GM23248 (cell line): Measurements from ENCODE around the gene ZNF224. TPM values are rescaled to one million over a fixed set of nuclear protein-coding genes. Genes with fewer than 3 reads are reported as not detected.

Source experiments
- DNase-seq: peaks from one replicate; pipeline ENCODE4 v3.0.0-alpha.2; 2015
- H2AFZ ChIP-seq: fragments of 200-600 bp; sonication (generic); 2 replicates; pipeline ENCODE4 v1.6.1; 2016; ENCODE audit warnings: antibody characterized with exemption
- H3F3A ChIP-seq: fragments of 200-600 bp; sonication (generic); 2 replicates; pipeline ENCODE4 v1.6.1; 2016; ENCODE audit warnings: mild to moderate bottlenecking, antibody characterized with exemption, mixed run types; ENCODE audit not compliant: insufficient read depth
- H3K27ac ChIP-seq: fragments of 200-600 bp; sonication (generic); 2 replicates; pipeline ENCODE4 v1.5.1; 2016; ENCODE audit warnings: mild to moderate bottlenecking
- H3K27me3 ChIP-seq: fragments of 200-600 bp; sonication (generic); replicated peaks from 2 replicates; pipeline ENCODE4 v1.6.1; 2016; ENCODE audit warnings: mild to moderate bottlenecking; ENCODE audit not compliant: insufficient read depth
- H3K36me3 ChIP-seq: fragments of 200-600 bp; sonication (generic); 2 replicates; pipeline ENCODE4 v1.6.1; 2016; ENCODE audit warnings: low read depth, mild to moderate bottlenecking
- H3K4me1 ChIP-seq: fragments of 200-600 bp; sonication (generic); 2 replicates; pipeline ENCODE4 v1.6.1; 2016; ENCODE audit warnings: mild to moderate bottlenecking; ENCODE audit not compliant: insufficient read depth
- H3K4me2 ChIP-seq: fragments of 200-600 bp; sonication (generic); one replicate; pipeline ENCODE4 v1.6.1; 2016; ENCODE audit warnings: mild to moderate bottlenecking; ENCODE audit not compliant: unreplicated experiment
- H3K4me3 ChIP-seq: fragments of 200-600 bp; sonication (generic); 2 replicates; pipeline ENCODE4 v1.5.1; 2016; ENCODE audit warnings: mild to moderate bottlenecking
- H3K79me2 ChIP-seq: fragments of 200-600 bp; sonication (generic); 2 replicates; pipeline ENCODE4 v1.6.1; 2016; ENCODE audit warnings: mild to moderate bottlenecking; ENCODE audit not compliant: insufficient read depth
- H3K9ac ChIP-seq: fragments of 200-600 bp; sonication (generic); 2 replicates; pipeline ENCODE4 v1.6.1; 2016; ENCODE audit warnings: mild to moderate bottlenecking
- H3K9me2 ChIP-seq: fragments of 200-600 bp; sonication (generic); 2 replicates; pipeline ENCODE4 v1.6.1; 2016; ENCODE audit warnings: mixed run types, mild to moderate bottlenecking, moderate library complexity; ENCODE audit not compliant: insufficient read depth
- H3K9me3 ChIP-seq: fragments of 200-600 bp; sonication (generic); one replicate; pipeline ENCODE4 v1.6.1; 2017; ENCODE audit warnings: low read depth
- H4K20me1 ChIP-seq: fragments of 200-600 bp; sonication (generic); 2 replicates; pipeline ENCODE4 v1.6.0; 2016; ENCODE audit not compliant: insufficient read depth
- EZH2 ChIP-seq: fragments of 200-600 bp; sonication (generic); IDR thresholded peaks from 2 replicates; pipeline ENCODE4 v1.6.1; 2018; ENCODE audit warnings: antibody characterized with exemption, mild to moderate bottlenecking; ENCODE audit not compliant: insufficient read depth, poor library complexity, severe bottlenecking
- EZH2phosphoT487 ChIP-seq: fragments of 200-600 bp; sonication (generic); IDR thresholded peaks from 2 replicates; pipeline ENCODE4 v1.6.1; 2018; ENCODE audit warnings: antibody characterized with exemption, moderate library complexity, mild to moderate bottlenecking, low read depth; ENCODE audit not compliant: insufficient read depth
- WGBS, 2 experiments: methylation state at CpG; one replicate each; pipeline ENCODE4 v1.1.6; 2015 to 2017; ENCODE audit warnings: low lambda C conversion rate in 2 of 2, low coverage in 1 of 2; ENCODE audit errors: missing lambda C conversion rate in 2 of 2; 5-methylcytosine and 5-hydroxymethylcytosine counted together
- in situ Hi-C: fragments of 300-500 bp; cut with MboI; formaldehyde crosslinking; loops from 2 replicates; pipeline ENCODE4 v1.15.0; 2020
- polyA plus RNA-seq: library from polyadenylated mRNA; unstranded; fragments of >200 nt; fragmentation: Nextera tagmentation; extraction: Ambion mirVana; gene quantifications from 2 replicates; pipeline ENCODE4 v1.2.1, GENCODE V29; 2016
- total RNA-seq: library from RNA; depleted of rRNA; stranded (reverse); fragments of >200 nt; shearing (Covaris generic); gene quantifications from 2 replicates; pipeline ENCODE4 v1.2.3, GENCODE V29; 2014; rRNA removed

The ZNF224 gene
- total RNA-seq (15.6 and 19.2 TPM in 2 replicates), polyA plus RNA-seq (9.4 and 11.7 TPM in 2 replicates)

GRCh38 chr19:44093931-44094765 lies at the start of gene ZNF224:
ZNF224 (plus strand) TSS chr19:44094361; CDS start chr19:44097874, 3,513 bp downstream.
- H3K27me3 ChIP-seq, result no peaks in the 10 kb centered on the region
- peak within 1 kb of the TSS; percentile 83 for H3K4me3 ChIP-seq
- peaks cover 8% of the 10 kb centered on the region; the same call in 1 of the 2 replicates for H3K36me3 ChIP-seq
- in situ Hi-C loops, result no loop called here
- H4K20me1 ChIP-seq, result no peaks in the 10 kb centered on the region
- H3F3A ChIP-seq, result 0 out of 2 replicates have a peak, but pooled peaks cover 3% of the 10 kb centered on the region
- TF ChIP-seq EZH2 (no peak), EZH2phosphoT487 (no peak)
- peak; percentile 96 for DNase-seq
- H3K9me3 ChIP-seq, result no peaks in the 10 kb centered on the region
- H3K79me2 ChIP-seq, result peaks cover 47% of the 10 kb centered on the region
- WGBS, 2 experiments, result 2% methylated on average over 50 of the region's 50 CpGs
- peak within 1 kb of the TSS; percentile 99 for H2AFZ ChIP-seq
- peak within 1 kb of the TSS; percentile 85 for H3K4me2 ChIP-seq
- peak within 1 kb of the TSS; percentile 60 for H3K27ac ChIP-seq
- H3K4me1 ChIP-seq, result no peaks in the 10 kb centered on the region
- H3K9ac ChIP-seq, result peak within 1 kb of the TSS; percentile 87
- H3K9me2 ChIP-seq, result no peaks in the 10 kb centered on the region

GRCh38 chr19:44050740-44051649 lies 43.2 kb upstream of the ZNF224 start:
- no peaks in the 10 kb centered on the region for H3K9me3 ChIP-seq
- no peaks in the 10 kb centered on the region for H3K9me2 ChIP-seq
- peak; percentile 41 for DNase-seq
- no peaks in the 10 kb centered on the region for H4K20me1 ChIP-seq
- H2AFZ ChIP-seq, result peak overlapping the region; percentile 100
- no peak overlapping the region for H3K27ac ChIP-seq
- no peaks in the 10 kb centered on the region for H3F3A ChIP-seq
- peaks cover 25% of the 10 kb centered on the region for H3K79me2 ChIP-seq
- H3K4me3 ChIP-seq, result peak overlapping the region; percentile 86
- no peak for TF ChIP-seq EZH2
- H3K27me3 ChIP-seq, result no peaks in the 10 kb centered on the region; the same call in 1 of the 2 replicates
- in situ Hi-C loops, result no loop called here
- H3K36me3 ChIP-seq, result peaks cover 4% of the 10 kb centered on the region; the same call in 1 of the 2 replicates
- H3K9ac ChIP-seq, result peak overlapping the region; percentile 87
- H3K4me2 ChIP-seq, result peak overlapping the region; percentile 94
- peaks cover 12% of the 10 kb centered on the region; the same call in 1 of the 2 replicates for H3K4me1 ChIP-seq
- WGBS, 2 experiments, result 14 to 15% methylated on average over 21 of the region's 21 CpGs

GRCh38 chr19:44051650-44052402 lies 42.3 kb upstream of the ZNF224 start, which contains the start of gene ZNF223:
ZNF223 (plus strand) TSS chr19:44052036; CDS start chr19:44055177, 3,141 bp downstream.
- H3K27ac ChIP-seq, result peak within 1 kb of the TSS; percentile 42; the same call in 1 of the 2 replicates
- in situ Hi-C loops, result no loop called here

More at GRCh38 chr19:44051650-44052402, 42.3 kb upstream of the ZNF224 start, which contains the start of gene ZNF223:
- TF ChIP-seq EZH2, result no peak
- TF ChIP-seq EZH2phosphoT487, result no peak
- peaks cover 5% of the 10 kb centered on the region; the same call in 1 of the 2 replicates for H3K36me3 ChIP-seq
- H3K79me2 ChIP-seq, result peaks cover 25% of the 10 kb centered on the region
- H3K4me2 ChIP-seq, result peak within 1 kb of the TSS; percentile 94
- peak within 1 kb of the TSS; percentile 86 for H3K4me3 ChIP-seq
- H3K9me2 ChIP-seq, result no peaks in the 10 kb centered on the region
- peak; percentile 96 for DNase-seq
- peaks cover 12% of the 10 kb centered on the region; the same call in 1 of the 2 replicates for H3K4me1 ChIP-seq
- peak within 1 kb of the TSS; percentile 100 for H2AFZ ChIP-seq
- H4K20me1 ChIP-seq, result no peaks in the 10 kb centered on the region
- peak within 1 kb of the TSS; percentile 87 for H3K9ac ChIP-seq
- WGBS, 2 experiments, result 1 to 2% methylated on average over 31 to 38 of the region's 38 CpGs
- H3K9me3 ChIP-seq, result no peaks in the 10 kb centered on the region
- H3K27me3 ChIP-seq, result no peaks in the 10 kb centered on the region; the same call in 1 of the 2 replicates
- no peaks in the 10 kb centered on the region for H3F3A ChIP-seq
